HG03095 (cell line): ENCODE data around the gene SAMD10.
"Not testable (repeated sequence)": the region's sequence is repeated elsewhere in the genome, so short reads cannot be mapped to it uniquely, and the experiment has no call there.

Source experiments
- ATAC-seq: cut with Tn5 transposase; IDR thresholded peaks from one replicate; pipeline ENCODE4 v1.9.1; 2021; ENCODE audit warnings: moderate library complexity; ENCODE audit not compliant: unreplicated experiment

The SAMD10 gene

DNA sequence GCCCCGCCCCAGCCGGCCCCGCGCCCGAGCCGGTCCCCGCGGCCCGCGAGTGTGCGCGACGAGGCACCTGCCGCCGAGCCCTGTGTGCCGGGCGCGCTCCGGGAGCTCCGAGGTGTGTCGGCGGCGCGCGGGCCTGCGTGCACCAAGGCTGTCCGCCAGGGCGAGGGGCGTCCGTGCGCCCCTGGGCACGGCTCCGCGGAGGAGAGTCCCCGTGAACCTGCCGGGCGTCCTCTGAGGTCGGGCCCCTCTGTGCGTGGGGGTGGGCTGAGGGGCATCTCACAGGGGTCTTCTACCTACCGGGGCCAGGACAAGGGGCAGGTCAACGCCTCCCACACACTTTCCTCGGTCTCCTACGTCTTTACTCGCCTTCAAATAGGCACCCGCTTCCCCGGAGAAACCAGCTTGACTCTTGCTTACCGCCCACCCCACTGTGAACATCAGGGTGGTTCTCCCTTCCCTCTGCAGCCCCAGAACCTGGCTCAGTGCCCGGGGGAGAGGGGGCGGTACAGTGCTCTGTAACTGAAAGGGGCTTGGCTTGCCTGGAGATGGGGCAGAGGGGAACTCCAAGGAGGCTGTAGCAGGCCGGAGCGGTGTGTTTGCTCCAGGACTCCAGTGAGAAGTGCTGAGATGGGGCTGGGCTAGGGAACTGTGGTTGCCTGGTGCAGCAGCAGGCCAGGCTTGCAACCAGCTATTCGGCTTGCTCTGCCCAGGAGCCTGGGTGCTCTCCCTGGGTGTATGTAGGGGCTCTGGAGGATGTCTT lies at the start of gene SAMD10:
TSS of gene SAMD10 (minus strand) at position 86 of the 760 bp plus-strand sequence. CDS start 175 bp downstream, outside the sequence.
- peak; percentile 31 for ATAC-seq

DNA sequence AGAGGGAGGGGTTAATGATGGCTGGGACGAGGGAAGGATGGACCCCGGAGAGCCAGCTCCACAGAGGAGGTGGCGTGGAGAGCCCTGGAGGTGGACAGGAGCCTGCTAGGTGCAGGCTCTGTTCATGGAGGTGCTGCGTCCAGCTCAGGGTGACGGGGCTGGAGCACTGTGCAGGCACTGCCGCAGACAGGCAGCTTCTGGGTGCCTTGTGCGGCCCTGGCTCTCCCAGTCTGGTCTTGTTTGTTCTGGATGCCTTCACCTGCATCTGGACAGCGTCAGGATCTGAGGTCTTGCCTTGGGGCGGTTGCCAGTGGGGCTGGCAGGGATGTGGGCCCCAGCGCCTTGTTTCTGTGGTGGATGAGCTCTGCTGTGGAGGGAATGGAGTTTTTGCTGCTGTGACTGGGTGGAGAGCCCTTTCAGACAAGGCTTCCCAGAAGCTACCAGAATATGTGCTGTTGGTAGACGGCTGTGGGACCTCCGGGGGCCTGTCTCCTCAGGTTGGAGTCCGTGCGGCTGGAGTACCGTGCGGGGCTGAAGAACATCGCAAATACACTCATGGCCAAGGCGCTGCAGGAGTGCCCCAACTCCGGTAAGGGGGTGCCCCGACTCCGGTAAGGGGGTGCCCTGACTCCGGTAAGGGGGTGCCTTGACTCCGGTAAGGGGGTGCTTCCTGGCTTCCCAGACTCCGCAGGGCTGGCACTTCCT lies 48.7 kb upstream of the SAMD10 start:
- ATAC-seq: no peak

DNA sequence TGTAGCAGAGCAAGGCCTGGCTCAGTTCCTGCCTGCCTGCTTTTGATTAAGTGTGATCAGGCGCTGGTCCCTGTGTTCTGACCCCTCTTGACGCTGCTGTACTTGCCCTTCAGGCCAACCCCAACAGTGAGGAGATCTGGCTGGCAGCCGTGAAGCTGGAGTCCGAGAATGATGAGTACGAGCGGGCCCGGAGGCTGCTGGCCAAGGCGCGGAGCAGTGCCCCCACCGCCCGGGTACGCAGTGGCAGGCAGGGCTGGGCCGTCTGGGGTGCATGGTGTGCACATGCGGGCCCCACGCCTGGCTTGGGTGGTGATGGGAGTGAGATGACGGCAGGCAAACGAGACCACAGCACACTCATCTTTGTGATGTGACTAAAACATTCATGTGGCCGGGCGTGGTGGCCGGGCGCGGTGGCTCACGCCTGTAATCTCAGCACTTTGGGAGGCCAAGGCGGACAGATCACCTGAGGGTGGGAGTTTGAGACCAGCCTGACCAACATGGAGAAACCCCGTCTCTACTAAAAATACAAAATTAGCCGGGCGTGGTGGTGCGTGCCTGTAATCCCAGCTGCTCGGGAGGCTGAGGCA lies 46.5 kb upstream of the SAMD10 start:
- ATAC-seq: no peak

DNA sequence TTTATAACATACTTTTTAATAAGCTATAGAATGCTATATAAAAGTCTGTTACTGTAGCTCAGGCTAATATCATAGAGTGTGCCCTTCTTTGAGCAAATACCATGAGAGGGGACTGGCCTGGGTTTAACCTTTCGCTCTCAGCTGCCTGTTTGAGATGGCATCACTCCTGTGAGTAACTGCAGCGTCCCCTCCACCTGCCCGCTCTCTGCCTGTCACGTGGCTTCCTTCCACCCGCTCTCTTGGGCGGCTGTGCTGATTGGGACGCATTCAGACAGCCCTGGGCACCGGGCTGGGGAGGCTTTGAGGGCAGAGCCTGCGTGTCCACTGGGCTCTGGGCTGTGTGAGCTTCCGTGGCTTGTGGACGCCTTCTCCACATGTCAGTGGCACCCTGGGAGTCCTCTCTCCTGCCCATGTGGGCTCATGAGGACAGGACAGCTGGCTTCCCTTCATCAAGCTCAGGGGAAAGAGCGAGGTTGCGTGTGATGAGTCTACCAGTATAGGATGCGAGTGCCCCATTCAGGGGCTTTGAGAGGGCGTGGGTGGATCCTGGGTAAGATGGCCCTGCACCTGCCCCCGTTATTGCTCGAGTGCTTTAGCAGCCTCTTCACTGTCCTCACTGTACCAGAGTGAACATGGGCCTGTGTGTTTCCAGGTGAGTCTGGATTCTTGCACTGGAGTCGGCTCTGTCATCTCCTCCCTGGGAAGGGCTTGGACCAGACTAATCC lies 45.8 kb upstream of the SAMD10 start:
- no peak for ATAC-seq

DNA sequence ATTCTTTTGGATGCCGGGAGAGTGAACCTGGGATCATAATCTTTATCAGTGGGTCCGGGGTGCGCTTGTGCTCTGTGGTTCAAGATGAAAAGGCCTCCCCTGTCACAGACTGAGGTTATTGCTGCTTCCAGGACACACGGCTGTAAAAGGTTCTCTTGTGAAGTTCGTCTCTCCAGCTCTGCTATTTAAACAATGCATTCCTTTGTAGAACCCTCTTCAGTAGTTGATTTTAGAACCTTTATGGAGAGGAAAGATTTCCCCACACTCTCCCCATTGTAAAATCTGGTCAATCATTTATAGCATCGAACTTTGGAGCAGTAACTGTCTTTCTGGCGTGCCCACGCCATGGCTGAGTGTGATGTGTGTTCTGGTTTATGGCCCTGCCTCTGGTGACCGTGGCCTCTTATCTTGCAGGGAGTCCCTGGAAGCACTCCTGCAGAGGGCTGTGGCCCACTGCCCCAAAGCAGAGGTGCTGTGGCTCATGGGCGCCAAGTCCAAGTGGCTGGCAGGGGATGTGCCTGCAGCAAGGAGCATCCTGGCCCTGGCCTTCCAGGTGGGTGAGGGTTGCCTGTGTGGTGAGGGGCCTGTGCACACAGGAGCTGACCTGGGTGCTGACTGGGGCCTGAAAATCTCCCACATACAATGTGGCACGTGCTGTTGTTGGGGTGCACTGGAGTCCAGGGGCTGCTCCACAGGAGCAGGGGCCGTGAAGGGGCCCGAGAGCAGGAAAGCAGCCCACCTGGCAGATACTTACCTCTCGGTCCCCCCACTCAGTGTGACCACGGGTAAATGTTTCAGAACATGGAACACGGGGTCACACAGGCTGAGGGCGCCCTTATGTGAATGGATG lies 44.9 kb upstream of the SAMD10 start:
- ATAC-seq: no peak

DNA sequence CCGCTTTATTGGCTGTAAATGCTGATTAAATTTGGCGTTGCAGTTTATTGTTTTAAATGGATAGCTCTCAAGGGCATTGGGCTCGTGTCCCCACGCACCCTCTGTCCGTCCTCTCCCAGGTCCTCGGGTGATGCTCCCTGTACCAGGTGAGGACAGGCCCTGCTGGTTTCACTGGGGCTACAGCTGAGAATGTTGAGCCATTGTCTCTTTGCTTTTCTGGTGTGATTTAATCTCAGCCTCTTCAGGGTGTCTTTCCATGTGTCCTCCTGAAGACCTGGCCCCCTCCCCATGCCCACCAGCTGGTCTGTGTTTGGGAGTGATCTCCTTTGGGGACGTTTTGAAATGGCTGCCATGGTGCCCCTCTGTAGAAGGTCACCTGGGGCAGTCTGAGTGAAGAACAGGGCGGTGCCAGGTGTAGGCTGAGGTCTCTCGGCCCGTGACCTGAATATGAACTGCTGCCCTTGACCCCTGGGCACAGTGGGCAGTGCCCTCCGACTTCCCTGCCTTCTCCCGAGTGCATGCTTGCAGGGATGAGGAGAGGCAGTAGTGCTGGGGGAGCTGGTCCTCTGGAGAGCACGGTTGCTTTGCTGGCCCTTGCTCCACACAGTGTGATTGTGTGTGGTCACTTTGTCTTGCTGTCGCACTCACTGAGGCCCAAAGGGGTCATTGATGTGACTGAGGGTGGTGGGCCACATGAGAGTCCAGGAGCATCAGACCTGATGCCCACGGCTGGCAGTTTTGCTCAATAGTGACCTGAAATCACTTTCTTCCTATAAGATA lies 44.1 kb upstream of the SAMD10 start:
- ATAC-seq: no peak

DNA sequence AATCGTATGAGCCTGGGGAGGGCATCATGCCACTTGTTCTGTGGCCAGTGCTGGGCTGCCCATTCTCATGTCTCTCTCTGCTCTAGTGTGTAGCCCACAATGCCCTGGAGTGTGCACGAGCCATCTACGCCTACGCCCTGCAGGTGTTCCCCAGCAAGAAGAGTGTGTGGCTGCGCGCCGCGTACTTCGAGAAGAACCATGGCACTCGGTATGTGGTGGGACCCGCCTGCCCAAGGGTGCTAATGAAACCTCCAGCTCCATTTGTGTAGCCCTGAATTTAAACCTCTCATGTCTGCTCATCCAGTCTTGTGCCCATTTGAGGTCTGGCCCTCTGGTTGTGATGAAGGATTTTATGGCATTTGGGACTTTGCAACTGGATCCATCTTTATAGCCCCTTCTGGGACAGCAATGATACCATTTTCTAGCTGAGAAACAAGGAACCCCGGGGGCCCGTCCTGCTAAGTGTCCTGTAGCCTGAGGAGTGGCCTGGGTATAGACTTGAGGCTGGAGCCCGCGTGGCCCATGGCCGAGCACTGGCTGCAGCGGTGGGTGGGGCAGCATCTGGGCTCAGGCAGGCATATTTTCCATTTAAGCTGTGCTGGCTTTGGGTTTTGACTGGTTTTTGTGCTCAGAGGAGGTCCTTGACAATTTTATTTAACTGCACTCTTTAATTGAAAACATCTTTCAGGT lies 43.4 kb upstream of the SAMD10 start:
- ATAC-seq: no peak

DNA sequence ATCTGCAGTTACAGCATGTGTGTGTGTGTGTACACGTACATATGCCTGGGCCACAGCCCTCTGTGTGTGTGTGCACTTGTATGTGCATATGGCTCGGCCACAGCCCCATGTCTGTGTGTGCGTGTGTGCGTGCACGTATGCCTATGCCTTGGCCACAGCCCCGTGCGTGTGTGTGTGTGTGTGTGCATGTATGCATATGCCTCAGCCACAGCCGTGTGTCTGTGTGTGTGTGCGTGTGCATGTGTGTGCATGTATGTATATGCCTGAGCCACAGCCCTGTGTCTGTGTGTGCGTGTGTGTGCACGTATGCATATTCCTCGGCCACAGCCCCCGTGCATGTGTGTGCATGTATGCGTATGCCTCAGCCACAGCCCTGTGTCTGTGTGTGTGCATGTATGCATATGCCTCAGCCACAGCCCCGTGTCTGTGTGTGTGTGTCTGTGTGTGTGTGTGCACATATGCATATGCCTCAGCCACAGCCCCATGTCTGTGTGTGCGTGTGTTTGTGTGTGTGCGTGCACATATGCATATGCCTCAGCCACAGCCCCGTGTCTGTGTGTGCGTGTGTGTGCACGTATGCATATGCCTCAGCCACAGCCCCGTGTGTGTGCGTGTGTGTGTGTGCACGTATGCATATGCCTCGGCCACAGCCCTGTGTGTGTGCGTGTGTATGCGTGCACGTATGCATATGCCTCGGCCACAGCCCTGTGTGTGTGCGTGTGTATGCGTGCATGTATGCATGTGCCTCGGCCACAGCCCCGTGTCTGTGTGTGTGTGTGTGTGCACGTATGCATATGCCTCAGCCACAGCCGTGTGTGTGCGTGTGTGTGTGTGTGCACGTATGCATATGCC lies 41.9 kb upstream of the SAMD10 start:
- no peak for ATAC-seq

DNA sequence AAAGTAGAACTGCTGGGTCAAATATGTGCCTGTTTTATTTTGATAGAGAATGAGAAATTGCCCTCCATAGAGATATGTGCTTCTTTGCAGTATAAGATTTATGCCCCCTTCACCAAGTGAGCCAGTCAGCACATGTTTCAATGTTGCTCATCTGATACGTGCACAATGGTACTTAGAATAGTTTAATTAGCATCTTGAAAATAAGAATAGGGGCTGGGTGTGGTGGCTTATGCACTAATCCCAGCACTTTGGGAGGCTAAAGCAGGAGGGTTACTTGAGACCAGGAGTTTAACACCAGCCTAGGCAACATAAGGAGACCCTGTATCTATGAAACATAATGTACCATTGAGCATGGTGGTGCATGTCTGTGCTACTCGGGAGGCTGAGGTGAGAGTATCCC lies 36.2 kb upstream of the SAMD10 start:
- ATAC-seq: no peak

DNA sequence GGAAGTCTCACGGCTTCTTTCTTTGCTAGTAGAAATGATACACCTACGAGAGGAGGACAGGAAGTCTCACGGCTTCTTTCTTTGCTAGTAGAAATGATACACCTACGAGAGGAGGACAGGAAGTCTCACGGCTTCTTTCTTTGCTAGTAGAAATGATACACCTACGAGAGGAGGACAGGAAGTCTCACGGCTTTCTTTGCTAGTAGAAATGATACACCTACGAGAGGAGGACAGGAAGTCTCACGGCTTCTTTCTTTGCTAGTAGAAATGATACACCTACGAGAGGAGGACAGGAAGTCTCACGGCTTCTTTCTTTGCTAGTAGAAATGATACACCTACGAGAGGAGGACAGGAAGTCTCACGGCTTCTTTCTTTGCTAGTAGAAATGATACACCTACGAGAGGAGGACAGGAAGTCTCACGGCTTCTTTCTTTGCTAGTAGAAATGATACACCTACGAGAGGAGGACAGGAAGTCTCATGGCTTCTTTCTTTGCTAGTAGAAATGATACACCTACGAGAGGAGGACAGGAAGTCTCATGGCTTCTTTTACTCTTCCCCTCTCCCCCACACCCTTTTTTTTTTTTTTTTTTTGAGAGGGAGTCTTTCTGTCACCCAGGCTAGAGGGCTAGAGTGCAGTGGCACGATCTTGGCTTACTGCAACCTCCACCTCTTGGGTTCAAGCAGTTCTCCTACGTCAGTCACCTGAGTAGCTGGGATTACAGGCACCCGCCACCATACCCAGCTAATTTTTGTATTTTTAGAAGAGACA lies 33.1 kb upstream of the SAMD10 start:
- ATAC-seq: not testable (repeated sequence)

DNA sequence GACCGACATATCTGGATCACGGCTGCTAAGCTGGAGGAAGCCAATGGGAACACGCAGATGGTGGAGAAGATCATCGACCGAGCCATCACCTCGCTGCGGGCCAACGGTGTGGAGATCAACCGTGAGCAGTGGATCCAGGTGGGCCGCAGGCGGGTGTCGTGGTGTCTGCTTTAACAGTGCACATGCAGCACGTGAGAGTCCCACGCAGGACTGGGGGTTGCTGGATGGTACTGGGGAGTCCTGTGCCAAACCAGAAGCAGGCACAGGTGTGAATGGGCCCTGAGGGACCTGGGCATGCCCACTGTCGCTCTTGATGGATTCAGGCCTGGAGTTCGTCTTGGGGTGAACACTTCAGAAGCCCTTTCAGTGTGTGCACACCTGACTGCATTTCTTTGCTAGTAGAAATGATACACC lies 31.9 kb upstream of the SAMD10 start:
- ATAC-seq: no peak

DNA sequence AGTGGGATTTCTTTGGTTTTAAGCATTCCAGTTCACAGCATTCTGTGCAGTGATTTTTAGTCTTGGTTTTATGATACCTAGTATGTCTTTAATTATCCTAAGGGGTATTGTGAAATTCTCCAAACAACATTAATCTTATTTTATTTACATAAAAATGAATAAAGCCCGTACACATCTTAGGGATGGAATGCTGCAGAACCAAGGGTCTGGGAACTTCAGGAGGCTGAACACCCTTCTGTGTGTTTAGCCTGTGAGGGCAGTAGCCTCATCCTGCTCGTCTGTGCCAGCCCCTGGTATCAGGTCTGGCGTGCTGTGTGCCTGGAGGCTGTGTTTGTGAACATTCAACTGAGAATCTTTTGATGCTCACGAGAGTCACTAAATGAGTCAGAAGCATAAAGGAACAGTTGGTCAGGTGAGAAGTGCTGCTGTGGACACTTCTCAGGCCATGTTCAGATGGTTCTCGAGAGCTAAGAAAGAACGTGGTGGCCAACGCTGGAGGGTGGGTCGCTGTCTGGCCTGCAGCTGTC lies 31.3 kb upstream of the SAMD10 start:
- no peak for ATAC-seq

DNA sequence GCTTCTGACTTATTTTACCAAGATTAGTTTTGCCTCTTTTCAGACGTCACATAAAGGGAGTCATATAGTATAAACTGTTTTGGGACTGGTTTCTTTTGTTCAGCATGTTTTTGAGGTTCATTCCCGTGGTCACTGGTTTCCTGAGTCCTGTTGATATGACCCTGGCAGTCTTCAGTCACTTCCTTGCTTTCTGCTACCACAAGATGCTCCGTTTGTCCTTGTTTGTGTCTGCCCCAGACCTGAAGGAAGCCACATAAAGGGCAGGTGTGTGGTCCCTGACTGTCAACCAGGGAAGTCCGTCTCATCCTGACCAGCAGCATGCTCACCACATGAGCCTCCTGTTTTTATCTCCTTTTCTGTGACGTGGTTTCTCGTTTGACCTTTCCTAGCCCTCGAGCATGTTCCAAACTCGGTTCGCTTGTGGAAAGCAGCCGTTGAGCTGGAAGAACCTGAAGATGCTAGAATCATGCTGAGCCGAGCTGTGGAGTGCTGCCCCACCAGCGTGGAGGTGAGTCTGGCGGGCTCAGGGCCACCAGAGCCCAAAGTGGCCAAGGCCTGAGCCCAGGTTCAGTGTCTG lies 30.5 kb upstream of the SAMD10 start:
- ATAC-seq: no peak

DNA sequence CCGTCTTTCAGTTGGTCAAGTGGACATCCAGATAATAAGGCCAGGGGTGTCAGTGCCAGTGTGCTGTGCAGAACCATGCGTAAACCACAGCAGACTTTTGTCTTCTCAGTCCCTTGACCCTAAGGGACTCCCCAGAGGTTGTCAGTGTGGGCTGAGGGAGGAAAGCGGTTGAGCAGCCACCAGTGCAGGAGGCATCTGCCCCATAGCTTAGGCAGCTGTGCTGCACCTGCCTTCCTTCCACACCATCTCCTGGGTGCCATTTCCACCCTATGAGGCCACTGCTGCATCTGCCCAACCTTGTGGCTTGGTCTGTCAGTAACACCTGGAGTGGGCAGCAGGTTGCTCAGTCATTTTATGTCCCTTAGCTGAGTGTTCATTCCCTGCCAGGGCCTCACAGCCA lies 27.5 kb upstream of the SAMD10 start:
- no peak for ATAC-seq

DNA sequence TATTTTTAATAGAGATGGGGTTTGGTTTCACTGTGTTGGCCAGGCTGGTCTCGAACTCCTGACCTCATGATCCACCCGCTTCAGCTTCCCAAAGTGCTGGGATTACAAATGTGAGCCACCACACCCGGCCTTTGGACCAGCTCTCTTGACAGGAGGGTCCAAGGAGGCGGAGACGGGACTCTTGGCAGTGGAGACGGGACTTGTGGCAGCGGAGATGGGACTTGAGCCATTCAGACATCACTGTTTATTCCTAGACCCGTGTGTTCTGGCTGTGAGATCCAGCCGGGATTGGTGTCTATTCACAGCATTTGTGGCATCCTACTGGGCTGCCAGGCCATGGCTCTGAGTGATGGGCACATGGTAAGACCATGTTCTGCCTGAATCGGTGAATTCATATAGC lies 27.0 kb upstream of the SAMD10 start:
- ATAC-seq: no peak

DNA sequence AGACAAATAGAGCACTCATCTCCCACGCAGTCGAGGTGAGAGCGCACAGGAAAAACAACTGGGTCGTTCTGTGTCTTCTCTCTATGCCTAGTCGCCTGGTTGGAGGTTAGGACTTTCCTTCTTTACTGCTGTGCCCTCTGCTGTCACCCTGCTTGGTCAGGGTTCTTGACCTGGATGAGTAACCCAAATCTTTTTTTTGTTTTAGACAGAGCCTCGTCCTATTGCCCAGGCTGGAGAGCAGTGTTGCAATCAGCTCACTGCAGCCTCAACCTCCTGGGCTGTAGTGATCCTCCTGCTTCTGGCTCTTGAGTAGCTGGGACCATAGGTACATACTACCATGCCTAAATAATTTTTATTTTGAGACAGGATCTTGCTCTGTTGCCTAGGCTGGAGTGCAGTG lies 26.0 kb upstream of the SAMD10 start:
- no peak for ATAC-seq
